HG02840 (cell line): ENCODE data around the gene CYP2U1.

Experiments used
- ATAC-seq: cut with Tn5 transposase; IDR thresholded peaks from one replicate; pipeline ENCODE4 v1.9.1; 2021; ENCODE audit warnings: mild to moderate bottlenecking, moderate library complexity, moderate number of reproducible peaks; ENCODE audit not compliant: unreplicated experiment, low FRiP score

The CYP2U1 gene

DNA sequence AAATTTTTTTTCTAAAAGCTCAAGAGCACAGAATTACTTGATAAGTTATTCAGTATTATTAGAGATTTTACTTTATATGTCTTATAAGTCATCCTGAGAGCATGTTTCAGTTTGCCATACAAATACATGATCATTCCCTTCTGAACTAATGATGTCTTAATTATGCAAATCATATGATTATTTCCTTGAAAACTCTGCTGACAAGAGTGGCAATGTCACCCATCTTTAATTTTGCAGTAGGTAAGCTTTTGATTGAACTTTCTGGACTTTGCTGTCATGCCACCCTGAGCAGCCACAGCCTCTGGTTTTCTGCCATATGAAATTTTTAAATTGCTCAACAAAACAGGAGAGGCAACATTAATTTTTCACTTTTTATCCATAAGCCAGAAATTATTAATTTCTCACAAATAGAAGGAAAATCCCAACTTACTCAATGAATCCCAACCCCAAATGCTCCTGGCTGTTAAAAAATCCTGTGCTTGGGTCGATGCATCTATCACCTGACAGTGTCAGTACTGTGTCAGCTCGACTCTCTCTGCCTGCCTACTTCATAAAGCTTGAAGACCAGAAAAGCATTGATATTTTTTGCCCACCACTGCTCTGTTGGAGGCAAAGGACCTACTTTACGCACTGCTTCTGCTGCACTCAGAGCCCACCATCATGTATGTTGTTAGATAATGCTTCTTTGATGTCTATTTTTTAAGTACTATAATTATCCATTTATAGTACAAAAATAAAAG is 46.8 kb downstream of the CYP2U1 start:
- ATAC-seq: no peak

DNA sequence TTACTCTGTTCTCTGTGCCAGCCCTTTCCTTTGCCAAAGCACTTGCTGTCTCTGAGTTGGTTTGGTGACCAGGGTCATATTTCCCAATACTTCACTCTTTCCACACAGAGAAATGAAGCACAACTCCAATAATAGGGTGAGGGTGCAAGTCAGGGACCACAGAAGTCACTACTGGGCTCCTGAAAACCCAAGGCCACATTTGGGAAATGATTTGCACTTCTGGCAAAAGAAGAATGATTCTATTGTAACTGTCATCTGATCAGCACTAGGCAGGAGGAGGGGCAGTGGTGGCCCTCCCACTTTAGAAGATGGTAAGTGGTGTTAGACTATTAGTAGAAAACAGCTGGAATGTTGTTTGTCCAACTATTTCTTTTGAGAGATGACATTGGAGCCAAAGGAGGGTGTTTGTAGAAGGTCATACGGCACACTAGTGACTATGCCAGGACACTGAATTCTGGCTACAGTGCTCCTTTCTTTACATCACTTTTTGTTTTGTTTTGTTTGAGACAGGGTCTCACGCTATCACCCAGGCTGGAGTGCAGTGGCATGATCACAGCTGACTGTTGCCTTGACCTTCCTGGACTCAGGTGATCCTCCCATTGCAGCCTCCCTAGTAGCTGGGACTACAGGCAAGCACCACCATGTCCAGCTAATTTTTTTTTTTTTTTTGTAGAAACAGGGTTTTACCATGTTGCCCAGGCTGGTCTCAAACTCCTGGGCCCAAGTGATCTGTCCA is 47.5 kb downstream of the CYP2U1 start:
- ATAC-seq: no peak

DNA sequence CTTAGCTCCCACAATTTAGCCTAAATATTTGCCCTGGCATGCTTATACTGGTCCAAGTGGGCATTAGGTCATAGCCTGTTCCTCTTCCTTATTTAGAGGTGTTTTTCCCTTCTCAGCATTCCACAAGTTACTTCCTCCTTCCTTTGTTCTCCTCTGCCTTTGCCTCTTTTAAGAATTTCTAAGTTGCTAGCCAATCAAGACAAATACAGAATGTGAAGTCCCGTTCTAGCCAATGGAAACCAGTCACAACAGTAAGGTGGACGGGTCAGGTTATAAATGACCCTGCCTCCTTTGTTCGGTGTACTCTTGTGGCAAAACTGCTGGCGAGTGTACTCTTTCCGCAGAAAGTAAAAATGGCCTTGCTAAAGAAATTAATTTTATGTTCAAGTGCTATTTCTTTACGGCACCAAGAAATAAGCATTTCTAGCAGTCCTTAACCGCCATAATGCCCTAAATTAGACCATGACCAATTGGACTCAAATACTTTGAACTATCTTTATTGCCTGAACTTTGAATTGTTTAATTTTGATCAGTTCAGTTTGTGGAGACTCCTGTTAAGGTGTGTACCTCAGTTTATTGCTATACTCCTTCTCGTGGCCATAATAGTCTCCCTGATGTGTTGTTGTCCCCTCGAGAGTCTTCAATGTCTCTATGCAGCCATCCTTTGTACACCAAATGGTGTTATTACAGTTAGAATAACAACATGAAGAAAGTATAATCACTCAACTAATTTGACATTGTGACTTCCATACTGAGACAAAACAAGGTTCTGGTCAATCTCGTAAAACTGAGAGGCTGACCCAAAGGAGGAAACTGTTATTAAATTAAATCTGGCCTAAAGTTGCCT is 56.8 kb downstream of the CYP2U1 start:
- no peak for ATAC-seq

DNA sequence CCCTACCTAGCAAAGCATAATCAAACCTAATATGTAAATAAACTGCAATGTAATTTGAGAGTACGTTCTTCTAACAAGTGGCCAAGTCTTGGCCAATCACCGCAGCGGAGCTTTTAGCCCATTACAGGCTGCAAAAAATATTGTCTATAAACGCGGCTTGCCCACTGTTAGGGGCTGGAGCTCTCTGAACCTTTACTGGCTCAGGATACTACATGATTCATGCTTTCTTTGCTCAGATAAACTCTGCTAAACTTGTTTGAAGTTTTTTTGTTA is 57.4 kb downstream of the CYP2U1 start:
- ATAC-seq: no peak

DNA sequence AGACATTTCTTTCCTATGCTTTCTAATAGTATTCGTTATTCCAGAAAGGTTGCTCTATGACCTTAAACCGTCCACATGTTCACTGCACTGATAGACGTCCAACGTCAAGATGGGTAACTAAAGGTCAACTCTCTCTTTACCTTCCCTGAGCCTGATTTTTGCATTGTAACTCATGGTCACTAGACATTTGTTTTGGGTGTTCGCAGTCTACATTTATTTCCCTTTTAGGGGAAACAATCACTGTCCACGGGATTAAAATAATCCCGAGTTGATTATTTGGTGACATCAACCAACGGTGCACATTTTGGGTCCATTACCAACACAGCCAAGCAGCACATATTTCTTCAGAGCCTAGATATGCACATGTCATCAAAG is 57.8 kb downstream of the CYP2U1 start:
- no peak for ATAC-seq

DNA sequence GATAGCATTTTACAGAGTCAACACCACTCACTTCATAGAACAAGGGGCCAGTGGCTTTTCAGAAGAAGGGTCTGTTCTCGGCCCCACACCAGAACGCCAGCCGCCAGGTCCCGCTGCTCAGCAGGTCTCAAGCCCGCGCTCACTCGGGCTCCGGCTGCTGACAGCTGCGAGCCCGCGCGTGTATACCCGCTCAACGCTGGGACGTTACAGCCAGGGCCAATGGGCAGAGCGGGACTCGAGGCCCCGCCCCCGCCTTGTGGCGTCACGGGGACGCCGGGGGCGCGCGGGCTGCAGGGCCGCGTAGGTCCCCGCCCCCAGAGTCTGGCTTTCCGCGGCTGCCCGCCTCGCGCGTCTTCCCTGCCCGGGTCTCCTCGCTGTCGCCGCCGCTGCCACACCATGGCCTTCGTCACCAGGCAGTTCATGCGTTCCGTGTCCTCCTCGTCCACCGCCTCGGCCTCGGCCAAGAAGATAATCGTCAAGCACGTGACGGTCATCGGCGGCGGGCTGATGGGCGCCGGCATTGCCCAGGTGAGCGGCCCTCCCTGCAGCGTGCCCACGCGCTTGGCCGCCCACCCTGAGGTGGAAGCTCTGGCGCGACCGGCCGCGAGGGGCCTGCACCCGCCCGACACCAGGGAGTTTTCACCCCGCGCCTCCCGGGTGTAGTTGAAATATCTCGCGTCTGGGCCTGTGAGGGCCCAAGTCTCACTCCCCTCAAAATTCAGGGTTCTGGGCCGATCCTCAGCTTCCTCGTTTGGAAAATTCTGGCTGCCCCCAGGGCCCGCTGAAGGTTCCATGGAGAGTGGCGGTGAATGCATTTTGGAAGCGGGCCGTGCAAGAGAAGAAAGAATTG is 58.4 kb downstream of the CYP2U1 start, which contains the start of gene HADH:
Gene HADH (plus strand): TSS at position 353 of the 850 bp plus-strand sequence. CDS start 44 bp downstream, at position 397.
- ATAC-seq: peak; percentile 95

DNA sequence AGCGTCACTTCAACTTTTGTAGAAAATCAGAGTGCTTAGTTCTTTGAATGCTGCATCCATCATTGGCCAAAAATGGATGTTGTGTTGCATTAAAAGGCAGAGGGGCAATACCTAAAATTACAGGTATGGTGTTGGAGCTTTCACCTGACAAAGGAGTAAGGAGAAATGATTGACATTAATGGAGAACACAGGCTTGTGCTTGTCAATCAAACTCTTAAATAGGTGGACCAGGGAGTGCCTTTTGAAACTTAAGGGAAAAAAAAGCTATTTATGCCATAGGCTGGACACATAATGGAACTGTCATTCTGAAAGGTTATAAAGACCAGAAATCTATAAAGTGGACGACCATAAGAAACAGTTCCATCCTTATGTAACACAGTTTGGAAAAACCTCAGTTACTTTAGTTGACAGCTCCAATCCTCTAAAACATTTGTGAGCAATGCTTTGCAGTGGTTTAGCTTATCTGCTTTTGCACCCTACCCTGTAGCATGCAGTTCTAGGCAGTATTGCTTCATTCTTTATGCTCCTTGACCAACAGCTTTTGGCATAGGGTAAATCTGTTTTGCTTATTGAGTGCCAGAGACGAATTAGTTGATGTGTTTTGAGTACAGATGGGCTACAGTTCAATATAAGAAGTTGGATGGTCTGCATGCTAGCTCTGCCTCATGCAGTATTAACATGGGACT is 60.7 kb downstream of the CYP2U1 start:
- ATAC-seq: no peak

DNA sequence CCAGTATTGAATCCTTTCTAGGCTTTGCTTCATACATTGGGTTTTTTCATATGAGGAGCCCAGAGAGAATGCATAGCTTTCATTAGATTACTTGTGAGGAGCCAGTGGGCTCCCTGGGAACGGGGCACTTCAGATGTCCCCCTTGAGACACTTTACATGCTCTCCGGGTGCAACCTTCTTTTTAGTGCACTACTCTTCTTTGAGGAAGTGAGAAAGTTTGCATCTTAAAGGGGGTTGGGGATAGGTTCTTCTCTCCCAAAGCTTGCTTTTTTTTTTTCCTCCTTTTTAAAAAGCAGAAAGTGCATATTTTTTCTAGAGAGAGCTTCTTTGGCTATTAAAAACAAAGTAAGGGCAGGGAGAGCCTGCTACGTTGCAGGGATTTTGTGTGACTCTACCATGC is 62.6 kb downstream of the CYP2U1 start:
- ATAC-seq: peak; percentile 30

DNA sequence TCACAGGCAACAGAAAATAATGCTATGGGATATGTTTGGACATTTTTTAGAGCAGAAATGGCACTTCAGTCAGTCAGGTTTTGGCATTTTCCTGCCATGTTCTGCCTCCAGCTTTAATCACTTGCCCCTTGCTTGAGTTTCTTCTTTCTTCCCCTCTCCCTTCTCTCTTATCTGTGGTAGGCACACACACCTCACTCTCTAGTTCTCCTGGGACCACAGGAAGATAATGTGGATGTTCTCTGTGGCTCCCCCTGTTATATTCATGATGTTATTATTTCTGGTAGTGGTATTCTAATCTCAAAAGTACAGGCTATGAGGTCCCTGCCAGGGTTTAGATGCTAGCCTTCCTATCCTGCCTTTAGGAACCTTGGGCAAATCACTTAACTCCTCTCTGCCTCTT is 63.5 kb downstream of the CYP2U1 start:
- ATAC-seq: no peak

DNA sequence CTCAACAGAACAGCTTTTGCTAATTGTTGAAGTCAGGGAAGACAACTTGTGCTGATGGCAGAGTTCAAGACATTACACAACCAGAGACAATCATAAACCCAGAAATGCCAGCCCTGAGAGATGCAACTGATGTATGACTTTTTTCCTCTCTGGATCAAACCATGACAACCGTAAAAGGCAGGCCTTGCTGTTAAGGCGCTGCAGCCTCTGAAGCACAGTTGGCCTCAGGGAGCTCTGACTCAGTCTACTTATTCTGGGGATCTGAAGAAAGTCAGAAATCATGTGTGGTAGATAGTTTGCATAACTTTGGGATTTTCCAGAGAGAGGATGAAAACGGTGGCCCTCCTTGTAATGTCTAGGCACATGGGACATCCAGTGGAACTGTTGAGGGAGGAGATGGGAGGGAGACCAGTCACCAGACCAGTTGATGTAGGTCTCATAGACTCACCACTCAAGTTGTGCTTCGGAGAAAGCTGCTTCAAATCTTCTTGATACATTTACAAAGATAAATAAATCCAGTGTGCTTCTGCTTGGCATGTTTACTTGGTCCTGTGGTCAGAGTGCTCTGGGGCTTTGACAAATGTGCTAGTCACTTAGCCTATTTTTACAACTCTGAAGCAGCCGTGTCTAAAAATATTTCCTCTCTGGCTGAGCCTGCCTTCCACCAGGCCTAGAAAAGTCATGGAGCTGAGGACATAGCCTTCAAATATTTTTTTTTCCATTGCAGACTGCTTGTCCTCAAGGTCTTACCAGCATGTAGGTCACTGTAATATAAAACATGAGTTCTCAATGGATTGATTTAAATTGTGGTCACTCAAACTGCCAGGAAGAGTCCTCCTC is 65.8 kb downstream of the CYP2U1 start:
- no peak for ATAC-seq

DNA sequence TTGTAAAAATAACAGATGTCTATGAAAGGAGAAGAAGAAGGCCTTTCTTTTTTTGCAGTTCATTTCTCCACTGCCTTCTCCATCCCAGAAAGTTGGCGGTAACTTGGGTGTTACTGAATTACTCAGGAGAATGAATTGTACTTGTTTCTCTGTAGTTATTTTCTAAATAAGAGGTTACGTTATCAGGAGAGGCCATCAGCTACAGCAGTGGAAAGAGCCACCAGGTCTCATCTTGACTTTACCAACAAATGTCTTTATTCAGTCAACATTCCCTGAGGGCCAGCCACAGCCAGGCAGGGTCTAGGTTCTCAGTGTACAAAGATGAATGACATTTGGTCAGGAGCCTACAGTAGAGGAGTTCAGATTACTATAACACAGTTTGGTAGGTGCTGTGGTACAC is 66.4 kb downstream of the CYP2U1 start:
- no peak for ATAC-seq

DNA sequence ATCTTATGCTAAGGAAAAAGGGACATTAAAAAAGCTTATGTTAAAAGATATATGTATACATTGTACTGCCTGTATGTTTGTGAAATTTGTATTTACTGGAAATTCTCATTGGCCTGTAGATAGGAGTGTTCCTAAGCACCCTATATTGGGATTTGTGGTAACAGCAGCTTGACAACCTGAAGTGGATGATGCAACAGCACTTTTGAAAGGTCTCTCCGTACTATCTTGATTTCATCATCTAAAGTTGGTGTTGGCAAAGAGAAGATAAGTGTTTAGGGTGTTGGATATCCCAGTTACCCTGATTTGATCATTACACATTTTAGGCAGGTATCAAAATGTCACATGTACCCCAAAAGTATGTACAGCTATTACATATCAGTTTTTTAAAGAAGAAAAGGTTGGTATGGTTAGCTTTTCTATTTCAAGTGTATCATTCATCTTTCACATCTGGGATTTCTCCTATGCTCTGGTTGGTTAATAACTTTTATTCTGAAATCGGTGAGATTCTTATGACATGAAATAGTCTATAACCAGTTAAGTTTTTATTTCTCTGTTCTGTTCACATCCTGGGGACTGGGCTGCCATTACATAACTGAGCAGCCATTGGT is 68.7 kb downstream of the CYP2U1 start:
- ATAC-seq: no peak

DNA sequence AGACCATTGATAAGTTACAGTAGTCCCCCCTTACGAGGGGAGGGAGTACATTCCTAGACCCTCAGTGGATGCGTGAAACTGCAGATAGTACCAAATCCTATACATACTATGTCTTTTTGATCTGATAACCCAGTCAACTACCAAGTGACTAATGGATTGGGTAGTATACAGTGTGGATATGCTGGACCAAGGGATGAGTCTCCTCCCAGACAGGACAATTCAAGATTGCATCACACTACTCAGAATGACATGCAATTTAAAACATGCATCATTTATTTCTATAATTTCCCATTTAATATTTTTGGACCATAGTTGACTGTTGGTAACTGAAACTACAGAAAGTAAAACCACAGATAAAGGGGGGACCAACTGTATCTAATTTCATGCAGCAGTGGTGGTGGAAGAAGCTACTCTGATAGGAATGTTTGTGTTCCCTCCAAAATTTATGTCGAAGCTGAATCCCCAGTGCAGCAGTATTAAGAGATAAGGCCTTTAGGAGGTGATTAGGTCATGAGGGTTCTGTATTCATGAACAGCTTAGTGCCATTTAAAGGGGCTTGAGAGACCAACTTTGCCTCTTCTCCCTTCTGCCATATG is 70.3 kb downstream of the CYP2U1 start:
- ATAC-seq: no peak
